Tongue (tissue), 2 donors: Measurements from ENCODE around the gene MRPL49. TPM values are rescaled to one million over a fixed set of nuclear protein-coding genes. Genes with fewer than 3 reads are reported as not detected.
"Not testable (repeated sequence)": the region's sequence is repeated elsewhere in the genome, so short reads cannot be mapped to it uniquely, and the experiment has no call there.

Experiments used
- DNase-seq: peaks from one replicate; pipeline ENCODE4 v3.0.0-alpha.2; 2015
- total RNA-seq: library from RNA; depleted of rRNA; stranded (reverse); fragments of >200 nt; gene quantifications from one replicate; pipeline ENCODE4 v1.2.3, GENCODE V29; 2014

MRPL49 gene
- total RNA-seq, 1 donor from 2014 or later: 38.1 TPM

- DNase-seq: no peak
Observed at GRCh38 chr11:65132988-65133700, 11.0 kb downstream of the MRPL49 start.

- peak; percentile 62 for DNase-seq
Observed at GRCh38 chr11:65133724-65134123, 11.6 kb downstream of the MRPL49 start.

- peak; percentile 95 for DNase-seq
Observed at GRCh38 chr11:65134240-65134951, 12.3 kb downstream of the MRPL49 start, which contains the start of gene SYVN1. SYVN1 (minus strand) TSS chr11:65134519; CDS start chr11:65133601, 918 bp downstream.

- peak; percentile 98 for DNase-seq
Observed at GRCh38 chr11:65134952-65135632, 13.0 kb downstream of the MRPL49 start.

- DNase-seq: no peak
Observed at GRCh38 chr11:65135633-65136145, 13.6 kb downstream of the MRPL49 start.

GRCh38 chr11:65136515-65137096 lies 14.5 kb downstream of the MRPL49 start:
- no peak for DNase-seq

DNA sequence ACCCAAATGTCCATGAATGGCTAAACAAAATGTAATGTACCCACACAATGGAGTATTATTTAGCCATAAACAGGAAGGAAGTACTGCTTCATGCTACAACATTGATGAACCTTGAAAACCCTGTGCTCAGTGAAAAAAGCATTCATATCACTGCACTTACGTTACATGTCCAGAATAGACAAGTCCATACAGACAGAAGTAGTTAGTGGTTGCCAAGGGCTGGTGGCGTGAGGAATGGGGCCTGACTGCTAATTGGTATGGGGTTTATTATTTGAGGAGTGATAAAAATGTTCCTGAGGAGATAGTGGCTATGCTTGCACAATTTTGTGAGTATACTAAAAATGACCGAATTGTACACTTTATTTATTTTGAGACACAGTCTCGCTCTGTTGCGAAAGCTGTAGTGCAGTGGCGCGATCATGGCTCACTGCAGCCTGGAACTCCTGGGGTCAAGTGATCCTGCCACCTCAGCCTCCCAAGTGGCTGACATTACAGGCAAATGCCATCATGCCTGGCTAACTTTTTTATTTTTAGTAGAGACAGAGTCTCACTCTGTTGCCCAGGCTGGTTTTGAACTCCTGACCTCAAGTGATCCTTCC lies 19.9 kb downstream of the MRPL49 start:
- no peak for DNase-seq

GRCh38 chr11:65147352-65148075 lies 25.4 kb downstream of the MRPL49 start:
- DNase-seq: no peak

DNA sequence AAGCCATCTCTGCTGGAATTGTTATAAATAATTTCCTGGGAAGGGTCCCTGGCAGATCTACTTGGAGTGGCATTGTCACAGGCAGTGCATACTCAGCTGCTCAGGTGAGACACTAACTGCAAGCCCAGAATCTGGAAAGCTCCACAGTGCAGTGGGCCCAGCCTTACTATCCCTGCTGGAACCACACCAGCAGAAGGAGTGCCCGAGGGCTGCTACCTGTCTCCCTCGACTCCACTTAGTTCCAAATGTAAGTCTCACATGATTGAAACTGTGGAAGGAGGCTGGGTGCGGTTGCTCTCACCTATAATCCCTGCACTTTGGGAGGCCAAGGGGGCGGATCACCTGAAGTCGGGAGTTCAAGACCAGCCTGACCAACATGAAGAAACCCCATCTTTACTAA lies 26.5 kb downstream of the MRPL49 start:
- no peak for DNase-seq

GRCh38 chr11:65150131-65150508 lies 28.0 kb downstream of the MRPL49 start:
- DNase-seq: not testable (repeated sequence)

DNA sequence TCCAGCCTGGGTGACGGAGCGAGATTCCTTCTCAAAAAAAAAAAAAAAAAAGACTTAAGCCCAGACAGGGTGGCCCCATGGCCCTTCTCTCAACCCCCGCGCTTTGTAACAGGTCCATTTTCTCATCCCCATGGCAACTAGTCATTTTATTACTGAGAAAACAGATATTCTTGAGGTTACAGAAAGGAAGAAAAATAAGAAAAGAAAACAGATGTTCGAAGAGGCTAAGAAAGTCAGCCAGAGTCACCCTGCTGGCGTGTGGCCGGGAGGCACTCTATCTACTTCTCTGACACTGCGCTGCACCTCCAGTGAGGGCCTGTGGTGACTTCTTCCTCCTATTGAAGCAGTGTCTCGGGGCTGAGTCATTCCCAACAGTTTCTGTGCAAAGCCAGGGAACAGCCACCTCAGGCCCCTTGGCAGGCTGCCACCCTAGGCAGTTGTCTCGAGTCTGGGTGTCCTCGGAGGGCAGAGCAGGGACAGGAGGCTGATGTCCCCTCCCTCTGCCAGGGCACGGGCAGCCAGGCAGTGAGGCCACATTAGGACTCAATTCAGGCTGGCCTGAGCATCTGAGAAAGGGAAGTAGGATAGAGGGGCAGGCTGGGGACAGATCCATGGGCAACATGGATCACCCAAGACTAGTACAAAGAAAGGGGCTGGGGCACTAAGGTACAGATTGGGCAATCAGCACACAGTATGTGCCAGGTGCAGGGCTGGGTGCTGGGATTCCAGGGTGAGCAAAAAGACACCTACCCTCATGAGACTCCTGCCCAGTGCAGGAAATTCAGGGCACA lies 28.6 kb downstream of the MRPL49 start:
- peak; percentile 84 for DNase-seq

GRCh38 chr11:65151331-65151899 lies 29.3 kb downstream of the MRPL49 start:
- DNase-seq: no peak

- no peak for DNase-seq
Observed at GRCh38 chr11:65152122-65152521, 30.0 kb downstream of the MRPL49 start.

DNA sequence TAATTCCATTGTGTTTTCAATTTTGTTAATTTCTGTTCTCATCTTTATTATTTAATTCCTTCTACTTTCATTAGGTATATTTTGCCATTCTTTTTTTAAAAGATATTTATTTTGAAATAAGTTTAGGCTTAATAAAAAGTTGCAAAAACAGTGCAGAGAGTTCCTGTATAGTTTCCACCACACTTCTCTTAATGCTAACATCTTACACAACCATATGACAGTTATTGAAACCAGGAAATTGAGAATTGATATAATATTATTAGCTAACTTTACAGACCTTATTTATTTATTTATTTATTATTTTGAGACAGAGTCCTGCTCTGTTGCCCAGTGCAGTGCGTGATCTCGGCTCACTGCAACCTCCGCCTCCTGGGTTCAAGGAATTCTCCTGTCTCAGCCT lies 34.1 kb downstream of the MRPL49 start:
- DNase-seq: no peak

DNA sequence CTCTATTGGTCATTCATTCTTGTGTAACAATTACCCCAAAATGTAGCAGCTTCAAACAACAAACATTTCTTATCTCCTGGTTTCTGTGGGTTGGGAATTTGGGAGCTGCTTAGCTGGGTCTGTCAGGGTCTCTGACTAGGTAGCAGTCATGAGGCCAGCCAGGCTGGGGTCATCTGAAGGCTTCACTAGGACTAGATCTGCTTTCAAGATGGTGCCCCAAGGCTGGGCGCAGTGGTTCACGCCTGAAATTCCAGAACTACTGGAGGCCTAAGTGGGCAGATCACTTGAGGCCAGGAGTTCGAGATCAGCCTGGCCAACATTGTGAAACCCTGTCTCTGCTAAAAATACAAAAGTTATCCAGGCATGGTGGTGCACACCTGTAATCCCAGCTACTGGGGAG lies 34.8 kb downstream of the MRPL49 start:
- DNase-seq: no peak

DNA sequence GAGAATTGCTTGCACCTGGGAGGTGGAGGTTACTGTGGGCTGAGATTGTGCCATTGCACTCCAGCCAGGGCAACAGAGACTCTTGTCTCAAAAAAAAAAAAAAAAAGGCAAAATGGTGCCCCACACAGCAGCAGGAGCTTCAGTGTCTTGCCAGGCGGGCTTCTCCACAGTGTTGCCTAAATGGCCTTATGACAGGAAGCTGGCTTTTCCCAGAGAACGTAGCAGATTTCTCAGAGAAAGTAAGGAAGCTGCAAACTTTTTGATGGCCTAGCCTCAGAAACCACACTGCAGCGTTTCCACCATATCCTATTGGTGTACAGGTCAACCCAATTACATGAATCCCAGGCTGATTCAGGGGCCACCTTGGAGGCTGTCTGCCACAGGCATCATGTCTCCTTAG lies 35.2 kb downstream of the MRPL49 start:
- no peak for DNase-seq

- no peak for DNase-seq
Observed at GRCh38 chr11:65159012-65159411, 36.9 kb downstream of the MRPL49 start.

GRCh38 chr11:65160643-65161042 lies 38.5 kb downstream of the MRPL49 start:
- no peak for DNase-seq

- DNase-seq: no peak
Observed at GRCh38 chr11:65163684-65164083, 41.6 kb downstream of the MRPL49 start.
